Activated CD8-positive, alpha-beta T cell treated with anti-CD3 and anti-CD28 coated beads for 36 hours (primary cell): ENCODE data around the gene GALNT1. TPM values are rescaled to one million over a fixed set of nuclear protein-coding genes. Genes with fewer than 3 reads are reported as not detected.
"Not testable (repeated sequence)": the region's sequence is repeated elsewhere in the genome, so short reads cannot be mapped to it uniquely, and the experiment has no call there.

Source experiments
- ATAC-seq: fragments of 200-7000 bp; cut with Tn5 transposase; one replicate; pipeline ENCODE4 v1.10.0; 2021; ENCODE audit warnings: mild to moderate bottlenecking, moderate library complexity
- CTCF ChIA-PET: fragments of 350-600 bp; sonication (Branson Sonifier 250); formaldehyde crosslinking; loops from one replicate; lab custom pipeline; 2021; ENCODE audit warnings: antibody characterized with exemption; lab: Charles Lee
- POLR2A ChIA-PET: fragments of 350-600 bp; sonication (Branson Sonifier 250); formaldehyde crosslinking; loops from one replicate; lab custom pipeline; 2021; ENCODE audit warnings: antibody characterized with exemption; lab: Charles Lee
- DNase-seq: peaks from one replicate; pipeline ENCODE4 v3.0.0-alpha.2; 2020
- H3K27ac Mint-ChIP-seq: one replicate; pipeline ENCODE4 v1.8.0; 2021; ENCODE audit warnings: mild to moderate bottlenecking, mixed read lengths
- H3K27me3 Mint-ChIP-seq: one replicate; pipeline ENCODE4 v1.8.0; 2021; ENCODE audit warnings: mixed read lengths
- H3K36me3 Mint-ChIP-seq: one replicate; pipeline ENCODE4 v1.8.0; 2021; ENCODE audit warnings: low read depth, mixed read lengths
- H3K4me1 Mint-ChIP-seq: one replicate; pipeline ENCODE4 v1.8.0; 2021; ENCODE audit warnings: low read depth, mixed read lengths
- H3K4me3 Mint-ChIP-seq: one replicate; pipeline ENCODE4 v1.8.0; 2021; ENCODE audit warnings: mild to moderate bottlenecking, moderate library complexity, mixed read lengths
- H3K9me3 Mint-ChIP-seq: one replicate; pipeline ENCODE4 v1.8.0; 2021; ENCODE audit warnings: mixed read lengths
- intact Hi-C: fragments of 100-400 bp; cut with micrococcal nuclease; formaldehyde crosslinking; loops from one replicate; pipeline ENCODE4 v1.10.0; 2022
- total RNA-seq, 2 experiments: library from RNA; stranded (reverse); gene quantifications; one replicate each; pipeline ENCODE4 v1.2.3, GENCODE V29; 2021
- TF ChIP-seq, protein P1 (sequence below): fragments of 200-600 bp; IDR thresholded peaks from one replicate; pipeline ENCODE4 v1.8.0; 2022; ENCODE audit warnings: antibody characterized with exemption, mild to moderate bottlenecking

Gene GALNT1
- total RNA-seq, 2 experiments from 2014 or later = 38.2 to 38.8 TPM

GRCh38 chr18:35549564-35549963 lies 32.0 kb upstream of the GALNT1 start:
- Mint-ChIP-seq H3K4me1 (no peaks in the 10 kb centered on the region), H3K9me3 (no peaks in the 10 kb centered on the region), H3K27ac (no peak overlapping the region), H3K27me3 (peaks cover 3% of the 10 kb centered on the region), H3K36me3 (no peaks in the 10 kb centered on the region), H3K4me3 (no peak overlapping the region)
- ATAC-seq (no peak), DNase-seq (no peak)
- POLR2A ChIA-PET = interaction anchor here (0.7 kb wide), 1 partner anchor 128 kb away, joined by 3 read pairs; no protein-coding TSS in a partner anchor
- intact Hi-C loops = no loop called here
- CTCF ChIA-PET = no interaction called here
- TF ChIP-seq, protein P1, sequence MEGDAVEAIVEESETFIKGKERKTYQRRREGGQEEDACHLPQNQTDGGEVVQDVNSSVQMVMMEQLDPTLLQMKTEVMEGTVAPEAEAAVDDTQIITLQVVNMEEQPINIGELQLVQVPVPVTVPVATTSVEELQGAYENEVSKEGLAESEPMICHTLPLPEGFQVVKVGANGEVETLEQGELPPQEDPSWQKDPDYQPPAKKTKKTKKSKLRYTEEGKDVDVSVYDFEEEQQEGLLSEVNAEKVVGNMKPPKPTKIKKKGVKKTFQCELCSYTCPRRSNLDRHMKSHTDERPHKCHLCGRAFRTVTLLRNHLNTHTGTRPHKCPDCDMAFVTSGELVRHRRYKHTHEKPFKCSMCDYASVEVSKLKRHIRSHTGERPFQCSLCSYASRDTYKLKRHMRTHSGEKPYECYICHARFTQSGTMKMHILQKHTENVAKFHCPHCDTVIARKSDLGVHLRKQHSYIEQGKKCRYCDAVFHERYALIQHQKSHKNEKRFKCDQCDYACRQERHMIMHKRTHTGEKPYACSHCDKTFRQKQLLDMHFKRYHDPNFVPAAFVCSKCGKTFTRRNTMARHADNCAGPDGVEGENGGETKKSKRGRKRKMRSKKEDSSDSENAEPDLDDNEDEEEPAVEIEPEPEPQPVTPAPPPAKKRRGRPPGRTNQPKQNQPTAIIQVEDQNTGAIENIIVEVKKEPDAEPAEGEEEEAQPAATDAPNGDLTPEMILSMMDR = no peak

- no peak overlapping the region for H3K4me3 Mint-ChIP-seq
- ATAC-seq (no peak), DNase-seq (no peak)
- ChIA-PET POLR2A (no interaction called here), CTCF (no interaction called here)
- no peaks in the 10 kb centered on the region for H3K4me1 Mint-ChIP-seq
- no peak overlapping the region for H3K27ac Mint-ChIP-seq
- intact Hi-C loops = no loop called here
- no peaks in the 10 kb centered on the region for H3K36me3 Mint-ChIP-seq
- no peaks in the 10 kb centered on the region for H3K9me3 Mint-ChIP-seq
- TF ChIP-seq, protein P1 = no peak
- H3K27me3 Mint-ChIP-seq = no peaks in the 10 kb centered on the region
Measured at GRCh38 chr18:35553300-35553699, 28.2 kb upstream of the GALNT1 start.

- H3K9me3 Mint-ChIP-seq, CTCF ChIA-PET, ATAC-seq, H3K4me3 Mint-ChIP-seq, H3K27me3 Mint-ChIP-seq, H3K27ac Mint-ChIP-seq, H3K36me3 Mint-ChIP-seq, intact Hi-C loops, POLR2A ChIA-PET, DNase-seq, H3K4me1 Mint-ChIP-seq: not testable (repeated sequence)
Measured at GRCh38 chr18:35555538-35555937, 26.0 kb upstream of the GALNT1 start.

DNA sequence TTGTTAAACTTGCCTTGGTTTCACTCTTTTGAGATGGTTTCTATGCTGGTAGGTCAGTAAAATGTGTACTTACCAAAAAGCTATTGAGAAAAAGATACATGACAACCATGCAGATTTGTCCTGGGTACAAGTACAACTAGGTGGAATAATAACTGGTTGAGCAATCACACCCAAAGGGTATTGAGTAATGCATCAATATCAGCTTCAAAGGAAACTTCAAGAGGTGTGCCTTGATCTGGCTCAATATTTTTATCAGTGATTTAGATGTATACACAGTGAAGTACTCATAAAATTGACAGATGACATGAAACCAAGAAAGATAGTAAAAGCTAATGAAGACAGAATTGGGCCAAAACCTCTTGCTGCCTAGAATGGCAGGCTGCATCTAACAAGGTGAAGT lies 21.7 kb upstream of the GALNT1 start:
- Mint-ChIP-seq H3K9me3 (no peaks in the 10 kb centered on the region), H3K36me3 (no peaks in the 10 kb centered on the region), H3K4me1 (no peaks in the 10 kb centered on the region), H3K4me3 (no peak overlapping the region), H3K27ac (no peak overlapping the region), H3K27me3 (no peaks in the 10 kb centered on the region)
- intact Hi-C loops = no loop called here
- CTCF ChIA-PET = interaction anchor here (1.6 kb wide), 1 partner anchor 173 kb away, joined by 4 read pairs; no protein-coding TSS in a partner anchor
- ATAC-seq = no peak
- POLR2A ChIA-PET = no interaction called here
- DNase-seq = no peak
- TF ChIP-seq, protein P1 = no peak

- H3K4me3 Mint-ChIP-seq = no peak overlapping the region
- TF ChIP-seq, protein P1 = no peak
- no peaks in the 10 kb centered on the region for H3K36me3 Mint-ChIP-seq
- H3K9me3 Mint-ChIP-seq = no peaks in the 10 kb centered on the region
- no peaks in the 10 kb centered on the region for H3K27me3 Mint-ChIP-seq
- no peaks in the 10 kb centered on the region for H3K4me1 Mint-ChIP-seq
- ATAC-seq (no peak), DNase-seq (no peak)
- intact Hi-C loops = no loop called here
- CTCF ChIA-PET = no interaction called here
- H3K27ac Mint-ChIP-seq = no peak overlapping the region
- POLR2A ChIA-PET = interaction anchor here (1.1 kb wide), 1 partner anchor 21 kb away, joined by 4 read pairs; no protein-coding TSS in a partner anchor
Measured at GRCh38 chr18:35564795-35565453, 16.6 kb upstream of the GALNT1 start.
